ENCODE results near the gene BTBD7.

GRCh38 chr14:93246534-93246933 is 86.3 kb downstream of the BTBD7 start:
- TF ChIP-seq CTCF (IDR thresholded peaks at IDR 0.05; ENCODE audit: insufficient read depth, low read length, poor library complexity, severe bottlenecking) = no peak
- no peak for TF ChIP-seq EZH2phosphoT487 (conservative IDR thresholded peaks at IDR 0.05; ENCODE audit: low read length)

Measured in SU-DHL-6 (cell line).